Measurements from ENCODE around the gene TIMM17A. TPM values are rescaled to one million over a fixed set of nuclear protein-coding genes. Genes with fewer than 3 reads are reported as not detected.

The TIMM17A gene
- total RNA-seq, 1 donor from 2014 or later: 47.2 TPM

DNA sequence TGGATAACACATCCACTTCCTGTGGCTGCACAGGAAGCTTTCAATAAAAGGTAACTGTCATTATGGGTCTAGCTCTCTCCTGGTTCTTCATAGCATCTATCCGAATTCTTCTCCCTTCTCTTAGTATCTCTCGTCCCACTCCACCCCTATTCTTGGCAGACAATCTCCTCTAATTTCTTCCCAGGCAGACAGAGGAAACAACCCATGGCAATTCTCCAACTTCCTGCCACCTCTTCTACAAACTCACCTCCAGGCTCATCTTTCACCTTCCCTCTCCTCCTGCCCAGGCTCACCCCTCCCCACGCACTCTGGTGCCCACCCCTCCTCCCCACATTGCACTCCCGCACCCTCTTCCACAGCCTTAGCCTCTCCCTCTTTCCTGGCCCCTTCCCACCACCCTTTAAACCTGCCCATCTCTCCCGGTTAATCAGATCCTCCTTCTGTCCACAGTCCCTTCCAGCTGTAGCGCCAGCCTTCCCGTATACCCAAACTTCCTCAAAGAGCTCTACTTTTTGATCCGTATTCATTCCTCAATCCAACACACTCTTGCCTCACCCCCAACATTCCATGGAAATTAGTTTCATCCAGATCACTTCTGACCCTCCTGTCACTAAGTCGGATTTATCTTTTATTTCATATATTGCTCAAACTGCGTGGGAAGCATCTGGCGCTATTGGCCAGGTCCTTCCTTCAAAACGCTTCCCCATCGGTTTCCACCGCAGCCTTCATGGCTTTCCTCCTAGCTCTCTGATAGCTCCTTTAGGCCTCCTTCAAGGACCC is 40.7 kb upstream of the TIMM17A start:
- Histone ChIP-seq H3K27me3 (ENCODE audit: control insufficient read depth, insufficient read depth, low read length) (peaks cover under 1% of the 10 kb centered on the region), H3K4me3 (ENCODE audit: low read depth, low read length) (no peak overlapping the region), H3K36me3 (ENCODE audit: control insufficient read depth, insufficient read depth, low read length) (no peaks in the 10 kb centered on the region)
- DNase-seq (ENCODE audit: low read depth): no peak
- no peak for TF ChIP-seq CTCF (IDR thresholded peaks at IDR 0.05; ENCODE audit: insufficient read depth, low read length, poor library complexity, severe bottlenecking)

DNA sequence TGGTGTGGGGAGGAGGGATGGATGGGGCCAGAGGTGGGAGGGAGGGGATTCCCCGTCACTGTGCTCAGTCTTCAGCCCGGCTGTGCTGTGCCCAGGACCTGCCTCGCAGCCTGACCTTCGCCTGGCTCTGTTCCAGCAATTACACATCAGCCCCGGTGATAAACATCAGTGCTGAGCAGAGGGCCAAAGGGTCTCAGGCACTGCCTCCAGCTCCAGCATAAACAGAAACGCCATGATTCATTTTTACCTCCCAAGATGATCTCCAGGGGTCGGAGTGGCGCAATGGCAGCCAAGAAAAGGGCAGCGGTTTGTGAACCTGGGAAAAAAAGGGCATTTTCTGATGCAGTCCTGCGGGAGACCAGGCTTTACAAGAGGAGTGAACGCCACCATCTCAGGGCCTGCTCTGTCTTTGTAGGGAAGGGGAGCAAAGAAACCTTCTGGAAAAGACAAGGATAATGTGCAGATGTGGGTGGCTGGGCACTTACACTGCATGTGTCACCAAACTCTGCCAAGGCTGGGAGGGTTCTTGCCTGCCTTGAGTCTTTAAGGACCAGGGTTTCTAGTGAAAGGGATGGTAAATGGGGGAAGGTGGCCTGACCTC is 38.6 kb upstream of the TIMM17A start:
- DNase-seq (ENCODE audit: low read depth): peak; percentile 71
- TF ChIP-seq CTCF (IDR thresholded peaks at IDR 0.05; ENCODE audit: insufficient read depth, low read length, poor library complexity, severe bottlenecking): no peak
- H3K36me3 ChIP-seq (ENCODE audit: control insufficient read depth, insufficient read depth, low read length): no peaks in the 10 kb centered on the region
- H3K27me3 ChIP-seq (ENCODE audit: control insufficient read depth, insufficient read depth, low read length): no peaks in the 10 kb centered on the region
- H3K4me3 ChIP-seq (ENCODE audit: low read depth, low read length): no peak overlapping the region

DNA sequence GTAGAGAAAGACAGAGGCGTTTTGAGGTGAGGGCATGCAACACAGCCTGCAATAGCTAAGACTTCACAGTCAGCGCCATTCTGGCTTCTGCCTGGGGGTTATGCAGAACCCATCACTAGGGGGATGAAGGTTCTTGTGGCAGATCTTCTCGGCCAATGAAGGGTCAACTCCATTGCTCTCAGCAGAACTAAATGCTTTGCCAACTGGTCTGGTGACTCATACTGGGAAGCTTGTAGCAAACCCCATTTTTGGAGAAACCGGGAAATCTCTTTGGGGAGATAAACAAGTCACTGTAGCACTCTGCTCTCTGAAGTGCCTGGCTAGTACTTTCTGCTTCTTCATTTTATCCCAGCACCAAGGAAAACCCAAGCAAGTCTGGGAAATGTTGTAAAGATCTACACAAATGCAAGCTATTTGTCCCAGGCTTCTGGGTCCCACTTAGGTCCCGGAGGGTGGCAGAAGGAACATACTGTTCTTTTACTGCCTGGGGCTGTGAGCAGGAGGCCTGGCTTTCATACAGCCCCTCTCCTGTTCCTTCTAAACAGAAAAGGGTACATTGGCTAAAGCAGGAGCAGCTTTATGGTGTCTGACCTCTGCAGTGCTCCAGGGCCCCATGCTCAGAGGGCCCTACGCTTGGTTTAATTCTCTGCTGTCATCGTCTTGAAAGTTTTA is 37.8 kb upstream of the TIMM17A start:
- H3K36me3 ChIP-seq (ENCODE audit: control insufficient read depth, insufficient read depth, low read length): no peaks in the 10 kb centered on the region
- no peak for TF ChIP-seq CTCF (IDR thresholded peaks at IDR 0.05; ENCODE audit: insufficient read depth, low read length, poor library complexity, severe bottlenecking)
- no peak overlapping the region for H3K4me3 ChIP-seq (ENCODE audit: low read depth, low read length)
- no peaks in the 10 kb centered on the region for H3K27me3 ChIP-seq (ENCODE audit: control insufficient read depth, insufficient read depth, low read length)
- no peak for DNase-seq (ENCODE audit: low read depth)

GRCh38 chr1:201918343-201918742 is 37.0 kb upstream of the TIMM17A start:
- Histone ChIP-seq H3K36me3 (ENCODE audit: control insufficient read depth, insufficient read depth, low read length) (no peaks in the 10 kb centered on the region), H3K27me3 (ENCODE audit: control insufficient read depth, insufficient read depth, low read length) (no peaks in the 10 kb centered on the region), H3K4me3 (ENCODE audit: low read depth, low read length) (no peak overlapping the region)
- TF ChIP-seq CTCF (IDR thresholded peaks at IDR 0.05; ENCODE audit: insufficient read depth, low read length, poor library complexity, severe bottlenecking): no peak
- no peak for DNase-seq (ENCODE audit: low read depth)

DNA sequence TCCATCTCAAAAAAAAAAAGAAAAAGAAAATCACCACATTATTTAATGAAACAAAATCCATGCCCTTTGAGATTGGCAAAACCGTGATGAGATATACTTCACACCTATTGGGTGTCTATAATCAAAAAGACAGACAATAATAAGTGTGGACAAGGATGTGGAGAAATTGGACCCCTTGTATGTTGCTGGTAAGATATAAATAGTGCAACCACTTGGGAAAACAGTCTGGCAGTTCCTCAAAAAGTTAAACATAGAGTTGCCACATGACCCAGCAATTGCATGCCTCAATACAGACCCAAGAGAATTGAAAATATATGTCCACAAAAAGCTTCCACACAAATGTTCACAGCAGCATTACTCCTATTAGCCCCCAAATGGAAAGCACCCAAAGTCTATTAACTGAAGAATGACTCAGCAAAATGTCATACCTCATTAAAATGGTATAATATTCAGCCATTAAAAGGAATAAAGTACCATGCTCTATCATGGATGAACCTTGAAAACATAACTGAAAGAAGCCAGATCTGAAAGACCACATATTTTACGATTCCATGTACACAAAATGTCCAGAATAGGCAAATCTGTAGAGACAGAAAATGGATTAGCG is 33.2 kb upstream of the TIMM17A start:
- no peaks in the 10 kb centered on the region for H3K27me3 ChIP-seq (ENCODE audit: control insufficient read depth, insufficient read depth, low read length)
- TF ChIP-seq CTCF (IDR thresholded peaks at IDR 0.05; ENCODE audit: insufficient read depth, low read length, poor library complexity, severe bottlenecking): no peak
- no peaks in the 10 kb centered on the region for H3K36me3 ChIP-seq (ENCODE audit: control insufficient read depth, insufficient read depth, low read length)
- H3K4me3 ChIP-seq (ENCODE audit: low read depth, low read length): no peak overlapping the region
- no peak for DNase-seq (ENCODE audit: low read depth)

Measured in kidney epithelial cell (primary cell).